Transverse colon (tissue), 3 donors: ENCODE measurements around the gene NDUFB7.

Experiments used
- CTCF ChIP-seq, 5 experiments: fragments of 200-600 bp in 3 of 5; fragments of 450-650 bp in 2 of 5; sonication (generic) in 3 of 5; IDR thresholded peaks; 1 replicate in 2 of 5; 2 replicates in 3 of 5; pipeline ENCODE4 v1.5.1; 2016 to 2017; ENCODE audit warnings: antibody characterized with exemption in 5 of 5, inconsistent platforms in 3 of 5, mild to moderate bottlenecking in 2 of 5, moderate library complexity in 1 of 5
- EP300 ChIP-seq: sonication (generic); formaldehyde crosslinking; IDR thresholded peaks from one replicate; pipeline ENCODE4 v1.6.1; 2017; ENCODE audit warnings: antibody characterized with exemption, low read depth
- POLR2A ChIP-seq: fragments of 450-650 bp; IDR thresholded peaks from one replicate; pipeline ENCODE4 v1.6.1; 2016; ENCODE audit warnings: antibody characterized with exemption, mild to moderate bottlenecking, moderate library complexity

- no peak for TF ChIP-seq CTCF (IDR thresholded peaks at IDR 0.05)
- TF ChIP-seq EP300, result no peak
- TF ChIP-seq POLR2A, result no peak
Observed at GRCh38 chr19:14570864-14571527, 870 bp downstream of the NDUFB7 start.
